H1 (cell line): ENCODE results near the gene SPATA33. TPM values are rescaled to one million over a fixed set of nuclear protein-coding genes. Genes with fewer than 3 reads are reported as not detected.
A peak's percentile ranks its signal among the peaks of the same experiment; 100 is the strongest.

Experiments
- CTCF ChIA-PET: fragments of 300-600 bp; sonication (Branson Sonifier 250); formaldehyde crosslinking; loops from one replicate; lab custom pipeline; 2021; ENCODE audit not compliant: partially characterized antibody; lab: Charles Lee
- POLR2A ChIA-PET: fragments of 300-600 bp; sonication (Branson Sonifier 250); formaldehyde crosslinking; loops from one replicate; lab custom pipeline; 2021; ENCODE audit warnings: inconsistent platforms; ENCODE audit not compliant: partially characterized antibody; lab: Charles Lee
- DNase-seq, 2 experiments: peaks; one replicate each; pipeline versions ENCODE4 v3.0.0 to v3.0.0-alpha.2; 2010 to 2022; ENCODE audit warnings: low spot score in 2 of 2, low read depth in 1 of 2, mixed read lengths in 1 of 2
- FAIRE-seq: peaks from 2 replicates; lab custom pipeline; 2011; peaks lifted over from hg19 to GRCh38; lab: Jason Lieb, UNC
- H2AFZ ChIP-seq: 2 replicates; pipeline ENCODE4 v1.8.1; 2012; ENCODE audit warnings: low read length, inconsistent platforms
- H2AK5ac ChIP-seq: 2 replicates; pipeline ENCODE4 v1.6.1; 2013; ENCODE audit warnings: low read depth, low read length
- H2BK120ac ChIP-seq: replicated peaks from 2 replicates; pipeline ENCODE3; 2013; ENCODE audit warnings: low read depth, low read length, inconsistent platforms
- H2BK12ac ChIP-seq: 2 replicates; pipeline ENCODE4 v1.6.1; 2013; ENCODE audit warnings: low read depth, low read length
- H2BK15ac ChIP-seq: 2 replicates; pipeline ENCODE4 v1.6.1; 2013; ENCODE audit warnings: low read length
- H2BK20ac ChIP-seq: 2 replicates; pipeline ENCODE4 v1.6.1; 2013; ENCODE audit warnings: low read length
- H2BK5ac ChIP-seq: 2 replicates; pipeline ENCODE4 v1.6.1; 2013; ENCODE audit warnings: low read depth, low read length
- H3K14ac ChIP-seq: 2 replicates; pipeline ENCODE4 v1.6.1; 2013; ENCODE audit warnings: inconsistent platforms; ENCODE audit not compliant: insufficient read length
- H3K18ac ChIP-seq: 2 replicates; pipeline ENCODE4 v1.6.1; 2013; ENCODE audit warnings: low read length; ENCODE audit errors: extremely low read depth
- H3K23ac ChIP-seq: 2 replicates; pipeline ENCODE4 v1.6.1; 2013; ENCODE audit warnings: inconsistent platforms; ENCODE audit not compliant: insufficient read length
- H3K23me2 ChIP-seq: 2 replicates; pipeline ENCODE4 v1.6.1; 2013; ENCODE audit warnings: low read depth, low read length
- H3K27ac ChIP-seq: 2 replicates; pipeline ENCODE4 v1.6.1; 2011; ENCODE audit warnings: low read depth, low read length, inconsistent platforms
- H3K27me3 ChIP-seq, 4 experiments: replicated peaks in 1 of 4; 1 replicate in 1 of 4; 2 replicates in 3 of 4; pipeline versions ENCODE4 v1.6.1 to v1.8.1; 2011 to 2013; ENCODE audit warnings: low read length in 3 of 4, mild to moderate bottlenecking in 3 of 4, inconsistent platforms in 2 of 4, mixed read lengths in 2 of 4, moderate library complexity in 1 of 4; ENCODE audit not compliant: control insufficient read depth in 3 of 4, insufficient read depth in 3 of 4; ENCODE audit errors: extremely low read depth in 1 of 4
- H3K36me3 ChIP-seq, 4 experiments: 2 replicates each; pipeline versions ENCODE4 v1.6.1 to v1.8.1; 2011 to 2013; ENCODE audit warnings: mild to moderate bottlenecking in 4 of 4, low read length in 3 of 4, moderate library complexity in 2 of 4, control low read depth in 1 of 4, inconsistent platforms in 1 of 4; ENCODE audit not compliant: insufficient read depth in 4 of 4, control insufficient read depth in 2 of 4
- H3K4ac ChIP-seq: replicated peaks from 2 replicates; pipeline ENCODE3; 2013; ENCODE audit warnings: low read length, low read depth, mixed read lengths, inconsistent platforms; ENCODE audit not compliant: insufficient read length
- H3K4me1 ChIP-seq, 4 experiments: replicated peaks in 1 of 4; 1 replicate in 1 of 4; 2 replicates in 3 of 4; pipeline versions ENCODE4 v1.6.1 to v1.8.1; 2011 to 2013; ENCODE audit warnings: low read length in 3 of 4, inconsistent platforms in 2 of 4, mixed read lengths in 1 of 4; ENCODE audit not compliant: insufficient read depth in 4 of 4, control insufficient read depth in 3 of 4
- H3K4me2 ChIP-seq, 2 experiments: 2 replicates each; pipeline versions ENCODE4 v1.6.1 to v1.8.1; 2011 to 2013; ENCODE audit warnings: low read depth in 2 of 2, low read length in 2 of 2, control low read depth in 1 of 2, inconsistent platforms in 1 of 2, mild to moderate bottlenecking in 1 of 2; ENCODE audit not compliant: insufficient read depth in 1 of 2
- H3K4me3 ChIP-seq, 4 experiments: fragments of 200-600, 300-600 bp in 1 of 4; sonication (generic), shearing (Covaris generic), sonication (Bioruptor Twin) in 1 of 4; 2 replicates each; pipeline versions ENCODE4 v1.5.1 to v1.8.1; 2011 to 2016; ENCODE audit warnings: low read length in 4 of 4, low read depth in 3 of 4, control low read depth in 2 of 4, inconsistent platforms in 2 of 4, mild to moderate bottlenecking in 2 of 4, mixed read lengths in 1 of 4, moderate library complexity in 1 of 4; ENCODE audit not compliant: insufficient read depth in 2 of 4; ENCODE audit errors: extremely low read depth in 1 of 4
- H3K56ac ChIP-seq: replicated peaks from 2 replicates; pipeline ENCODE3; 2013; ENCODE audit warnings: low read depth, mild to moderate bottlenecking, mixed read lengths, low read length, inconsistent platforms; ENCODE audit not compliant: insufficient read length
- H3K79me1 ChIP-seq: 2 replicates; pipeline ENCODE4 v1.6.1; 2013; ENCODE audit warnings: low read depth, low read length, control low read depth
- H3K79me2 ChIP-seq, 2 experiments: 2 replicates each; pipeline versions ENCODE4 v1.6.1 to v1.8.1; 2012 to 2013; ENCODE audit warnings: low read length in 2 of 2, mild to moderate bottlenecking in 2 of 2, inconsistent platforms in 1 of 2; ENCODE audit not compliant: insufficient read depth in 2 of 2, control insufficient read depth in 1 of 2
- H3K9ac ChIP-seq, 4 experiments: replicated peaks in 1 of 4; 1 replicate in 1 of 4; 2 replicates in 3 of 4; pipeline versions ENCODE4 v1.6.1 to v1.8.1; 2011 to 2013; ENCODE audit warnings: low read depth in 3 of 4, low read length in 3 of 4, control low read depth in 2 of 4, mild to moderate bottlenecking in 2 of 4, moderate library complexity in 2 of 4, inconsistent platforms in 1 of 4; ENCODE audit errors: extremely low read depth in 1 of 4
- H3K9me3 ChIP-seq, 2 experiments: 2 replicates each; pipeline versions ENCODE4 v1.6.1 to v1.8.1; 2012 to 2013; ENCODE audit warnings: mild to moderate bottlenecking in 2 of 2, moderate library complexity in 2 of 2, control low read depth in 1 of 2, inconsistent platforms in 1 of 2, low read depth in 1 of 2, low read length in 1 of 2, mixed read lengths in 1 of 2; ENCODE audit not compliant: insufficient read depth in 2 of 2
- H4K20me1 ChIP-seq, 2 experiments: replicated peaks in 1 of 2; 2 replicates each; pipeline versions ENCODE3 to v1.8.1; 2011 to 2013; ENCODE audit warnings: inconsistent platforms in 2 of 2, low read length in 2 of 2, mild to moderate bottlenecking in 1 of 2; ENCODE audit not compliant: insufficient read depth in 2 of 2, control insufficient read depth in 1 of 2
- H4K5ac ChIP-seq: 2 replicates; pipeline ENCODE4 v1.6.1; 2013; ENCODE audit warnings: low read length, low read depth, mixed read lengths, inconsistent platforms; ENCODE audit not compliant: insufficient read length
- H4K8ac ChIP-seq: 2 replicates; pipeline ENCODE4 v1.8.0; 2013; ENCODE audit warnings: mild to moderate bottlenecking, moderate library complexity, low read length, inconsistent platforms; ENCODE audit not compliant: insufficient read depth; ENCODE audit errors: extremely low read depth
- H4K91ac ChIP-seq: replicated peaks from 2 replicates; pipeline ENCODE3; 2013; ENCODE audit warnings: low read length, mixed read lengths, inconsistent platforms; ENCODE audit not compliant: insufficient read length
- CEBPB ChIP-seq: IDR thresholded peaks from 2 replicates; pipeline ENCODE4 v1.6.1; 2012; ENCODE audit warnings: low read depth, low read length
- SP2 ChIP-seq: IDR thresholded peaks from 2 replicates; pipeline ENCODE4 v1.6.1; 2012; ENCODE audit warnings: mild to moderate bottlenecking, low read length, inconsistent platforms
- TEAD4 ChIP-seq: IDR thresholded peaks from 2 replicates; pipeline ENCODE4 v1.6.1; 2012; ENCODE audit warnings: low read depth, low read length, inconsistent platforms, mixed read lengths
- WGBS, 2 experiments: shearing (Covaris generic) in 1 of 2; methylation state at CpG; one replicate each; pipeline versions ENCODE4 v1.1.6 to v1.1.7; 2013 to 2015; ENCODE audit warnings: low lambda C conversion rate in 2 of 2, mixed read lengths in 2 of 2, inconsistent platforms in 1 of 2, low coverage in 1 of 2, missing lambda C conversion rate in 1 of 2; ENCODE audit not compliant: insufficient replicate concordance in 2 of 2, insufficient coverage in 1 of 2, insufficient read length in 1 of 2; ENCODE audit errors: extremely low coverage in 1 of 2, missing lambda C conversion rate in 1 of 2; 5-methylcytosine and 5-hydroxymethylcytosine counted together
- polyA plus RNA-seq, 7 experiments: library from polyadenylated mRNA; depleted of rRNA in 3 of 7; stranded (reverse) in 5 of 7; unstranded in 2 of 7; fragments of >200 nt in 5 of 7; fragments of 200-250 nt in 2 of 7; gene quantifications; 1 replicate in 5 of 7; 2 replicates in 1 of 7; 4 replicates in 1 of 7; pipeline versions ENCODE4 v1.2.1 to v1.2.3, GENCODE V29; 2011 to 2013; ENCODE audit warnings: missing spikeins in 2 of 7, mixed read lengths in 2 of 7
- total RNA-seq: library from RNA; stranded (reverse); fragmentation: NEBNext Ultra II Directional; extraction: Animal tissue kit (Norgen Biotek cat#: 25700); gene quantifications from 2 replicates; pipeline ENCODE4 v1.2.1, GENCODE V29; 2021

Gene SPATA33
- total and polyA plus RNA-seq, 2 of the 8 experiments (the other 6 are each of a cell fraction or from before 2014, with no cell fraction given), result 5.4 to 16.9 TPM

DNA sequence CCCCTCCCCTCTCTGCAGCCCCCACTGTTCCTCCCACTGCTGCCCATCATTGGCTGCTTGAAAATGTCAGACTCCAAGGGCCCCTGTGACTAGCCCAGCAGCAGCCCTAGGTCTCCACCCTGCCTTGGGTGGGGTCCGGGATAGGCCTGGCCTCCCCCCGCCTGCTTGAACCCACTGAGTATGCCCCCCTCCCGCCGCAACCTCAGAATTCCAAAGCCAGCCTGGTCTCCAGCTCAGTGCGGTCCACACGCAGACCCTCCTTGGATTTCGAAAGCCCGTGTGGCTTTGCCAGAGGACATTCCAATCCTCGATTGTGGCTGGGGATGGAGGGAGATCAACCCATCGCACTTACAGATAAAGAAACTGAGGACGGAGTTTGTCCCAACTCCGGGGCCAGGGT, 37.8 kb upstream of the SPATA33 start:
- 0 out of 2 replicates have a peak overlapping the region, but pooled peaks have one; percentile 13 for H3K18ac ChIP-seq
- H4K5ac ChIP-seq, result no peak overlapping the region
- no peaks in the 10 kb centered on the region for H3K9me3 ChIP-seq
- H2BK120ac ChIP-seq, result no peak overlapping the region
- no peaks in the 10 kb centered on the region for H3K79me2 ChIP-seq
- peak overlapping the region; percentile 65 for H4K91ac ChIP-seq
- H3K4me3 ChIP-seq, result no peak overlapping the region
- H3K56ac ChIP-seq, result no peak overlapping the region
- no peaks in the 10 kb centered on the region for H4K20me1 ChIP-seq
- no peak overlapping the region; the same call in 1 of the 2 replicates for H2BK5ac ChIP-seq
- no peak overlapping the region for H3K9ac ChIP-seq
- no peaks in the 10 kb centered on the region for H3K79me1 ChIP-seq
- TF ChIP-seq TEAD4 (peak; percentile 33; the same call in 1 of the 2 replicates), SP2 (no peak), CEBPB (0 out of 2 replicates have a peak, but pooled peaks have one; percentile 15)
- peaks cover 0 to 15% (median 7%) of the 10 kb centered on the region in 4 experiments; a peak in 5 of 7 replicates for H3K27me3 ChIP-seq
- CTCF ChIA-PET, result interaction anchor here (2.2 to 4.9 kb wide), 2 partner anchors 18 to 21 kb away, joined by 7 to 24 read pairs; no protein-coding TSS in a partner anchor
- no peaks in the 10 kb centered on the region for H3K23me2 ChIP-seq
- no peak overlapping the region; the same call in none of the 2 replicates for H4K8ac ChIP-seq
- no peak overlapping the region for H3K4me2 ChIP-seq
- H2AFZ ChIP-seq, result no peak overlapping the region
- no peaks in the 10 kb centered on the region for H3K36me3 ChIP-seq
- H2BK15ac ChIP-seq, result no peak overlapping the region
- no peak overlapping the region for H3K23ac ChIP-seq
- no peak overlapping the region for H3K14ac ChIP-seq
- H2BK20ac ChIP-seq, result no peak overlapping the region
- H3K4ac ChIP-seq, result no peak overlapping the region
- H2BK12ac ChIP-seq, result no peak overlapping the region
- DNase-seq (no peak), FAIRE-seq (no peak)
- POLR2A ChIA-PET, result interaction anchor here (0.6 to 1.7 kb wide), 3 partner anchors 21 to 137 kb away, joined by 3 to 4 read pairs (median 3); no protein-coding TSS in a partner anchor
- H3K4me1 ChIP-seq, result peaks cover 0 to 17% (median 6%) of the 10 kb centered on the region in 4 experiments; a peak in 6 of 7 replicates
- no peak overlapping the region for H3K27ac ChIP-seq
- no peak overlapping the region for H2AK5ac ChIP-seq
- whole genome bisulfite sequencing, 2 experiments, result 57% methylated on average over 6 of the region's 12 CpGs; no CpG with 5 or more reads in 1 of the 2 experiments
